Subcutaneous abdominal adipose tissue (tissue), 5 donors: Measurements from ENCODE around the gene THPO.

ENCODE experiments used
- H3K27ac ChIP-seq: one replicate; pipeline ENCODE4 v1.7.0; 2013; ENCODE audit warnings: low read depth, mild to moderate bottlenecking, inconsistent platforms, low read length, moderate library complexity
- H3K27me3 ChIP-seq, 5 donors: one replicate each; pipeline ENCODE4 v1.7.0; 2013; ENCODE audit warnings: low read length in 5 of 5, inconsistent platforms in 1 of 5; ENCODE audit not compliant: control insufficient read depth in 5 of 5, insufficient read depth in 4 of 5
- H3K36me3 ChIP-seq, 5 donors: one replicate each; pipeline ENCODE4 v1.7.0; 2013; ENCODE audit warnings: low read length in 5 of 5; ENCODE audit not compliant: control insufficient read depth in 5 of 5, insufficient read depth in 5 of 5
- H3K4me1 ChIP-seq, 5 donors: one replicate each; pipeline ENCODE4 v1.7.0; 2013; ENCODE audit warnings: low read length in 5 of 5, mild to moderate bottlenecking in 3 of 5, moderate library complexity in 1 of 5; ENCODE audit not compliant: control insufficient read depth in 5 of 5, insufficient read depth in 5 of 5
- H3K4me3 ChIP-seq, 5 donors: one replicate each; pipeline ENCODE4 v1.7.0; 2013; ENCODE audit warnings: low read length in 5 of 5, low read depth in 1 of 5
- H3K9ac ChIP-seq, 5 donors: one replicate each; pipeline ENCODE4 v1.7.0; 2013; ENCODE audit warnings: low read length in 5 of 5, mild to moderate bottlenecking in 4 of 5, moderate library complexity in 3 of 5
- H3K9me3 ChIP-seq, 5 donors: one replicate each; pipeline ENCODE4 v1.7.0; 2013; ENCODE audit warnings: low read length in 5 of 5; ENCODE audit not compliant: control insufficient read depth in 5 of 5
- donor health status: healthy.
- donor health status: healthy.
- donor health status: healthy.
- donor health status: healthy.
- donor health status: healthy.

The THPO gene

DNA sequence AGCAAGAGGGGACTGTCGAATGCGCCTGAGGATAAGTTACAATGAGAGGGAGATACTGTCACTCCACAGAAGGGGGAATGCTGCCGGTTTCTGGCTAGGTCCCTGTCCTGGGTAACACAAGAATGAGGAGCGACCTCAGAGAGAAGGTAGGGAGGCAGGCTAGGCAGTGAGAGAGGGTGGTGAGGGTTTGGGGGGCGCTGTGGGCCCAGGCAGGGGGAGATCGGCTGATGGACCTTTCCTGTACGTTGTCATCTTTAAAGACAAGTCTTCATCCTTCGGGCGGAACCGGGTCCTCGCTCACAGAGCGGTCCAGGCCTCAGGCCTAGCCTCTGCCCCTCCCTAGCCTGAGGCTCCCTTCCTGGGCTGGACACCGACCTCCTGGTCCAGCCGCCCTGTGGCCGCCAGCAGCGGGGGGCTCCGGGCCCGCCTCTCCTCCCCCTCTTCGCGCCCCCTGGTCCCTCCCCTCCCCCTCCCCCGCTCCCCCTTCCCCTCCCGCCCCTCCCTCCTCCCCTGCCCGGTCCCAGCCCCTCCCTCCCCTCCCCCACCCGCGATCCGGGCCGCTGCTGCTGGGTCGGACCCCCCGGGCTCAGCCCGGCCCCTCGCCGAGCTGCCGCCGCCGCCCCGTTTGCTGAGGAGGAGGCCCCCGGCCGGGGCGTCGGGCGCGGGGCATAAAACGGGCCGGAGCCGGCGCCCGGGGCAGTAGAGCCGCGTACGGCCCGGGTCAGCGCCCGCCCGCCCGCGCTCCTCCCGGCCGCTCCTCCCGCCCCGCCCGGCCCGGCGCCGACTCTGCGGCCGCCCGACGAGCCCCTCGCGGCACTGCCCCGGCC is 1.6 kb upstream of the THPO start, which contains the start of gene CHRD:
TSS of gene CHRD (plus strand) at position 697 of the 827 bp plus-strand sequence. CDS start 265 bp downstream, outside the sequence.
- H3K9me3 ChIP-seq: no peaks in the 10 kb centered on the region
- peak within 1 kb of the TSS in 3 of 5 donors; percentile 57 to 65 (median 64) for H3K9ac ChIP-seq
- H3K27ac ChIP-seq: peak within 1 kb of the TSS; percentile 73
- peaks cover 0 to 21% (median 5%) of the 10 kb centered on the region in 5 donors for H3K27me3 ChIP-seq
- H3K4me1 ChIP-seq: peaks cover 0 to 41% (median 38%) of the 10 kb centered on the region in 5 donors
- H3K36me3 ChIP-seq: peaks cover 0 to 16% (median 7%) of the 10 kb centered on the region in 5 donors
- H3K4me3 ChIP-seq: peak within 1 kb of the TSS; percentile 35 to 66 (median 59)

DNA sequence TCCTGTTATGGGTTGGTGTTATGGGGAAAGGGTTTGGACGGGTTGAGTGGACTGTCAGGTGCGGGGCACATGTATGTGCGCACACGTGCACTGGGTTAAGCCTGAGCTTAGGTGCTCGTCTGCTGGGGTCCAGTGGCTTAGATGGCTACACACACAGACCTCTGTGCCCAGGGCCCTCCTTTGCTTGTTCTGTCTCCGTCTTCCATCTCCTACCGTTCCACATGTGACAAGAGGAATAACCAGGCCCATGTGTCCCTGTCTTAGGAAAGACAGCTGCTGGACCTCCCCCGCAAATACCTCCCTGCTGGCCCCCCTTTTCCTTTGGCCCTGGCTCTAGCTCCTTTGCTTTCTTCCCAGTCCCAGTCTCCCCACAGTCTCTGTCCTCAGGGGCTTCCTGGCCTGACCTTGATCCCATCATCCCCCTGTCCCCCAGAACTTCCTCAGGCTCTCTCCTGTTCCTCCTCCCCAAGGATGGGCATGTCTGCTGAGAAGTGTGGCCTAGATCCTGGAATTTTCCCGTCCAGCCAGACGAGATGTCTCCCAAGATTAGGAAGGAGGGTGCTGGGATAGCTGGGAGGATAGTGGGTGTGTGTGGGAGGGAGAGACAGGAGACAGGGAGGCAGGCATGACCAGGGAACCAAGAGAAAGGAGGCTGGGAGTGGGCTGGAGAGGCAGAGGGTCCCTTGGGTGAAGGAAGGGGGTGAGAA is 797 bp upstream of the THPO start:
- Histone ChIP-seq H3K36me3 (peaks cover 0 to 16% (median 7%) of the 10 kb centered on the region in 5 donors), H3K9me3 (no peaks in the 10 kb centered on the region), H3K4me3 (peak overlapping the region in 3 of 5 donors; percentile 31 to 48 (median 39)), H3K4me1 (peaks cover 0 to 41% (median 38%) of the 10 kb centered on the region in 5 donors), H3K27me3 (peaks cover 0 to 21% (median 5%) of the 10 kb centered on the region in 5 donors), H3K9ac (peak overlapping the region in 3 of 5 donors; percentile 57 to 65 (median 64)), H3K27ac (peak overlapping the region; percentile 73)

DNA sequence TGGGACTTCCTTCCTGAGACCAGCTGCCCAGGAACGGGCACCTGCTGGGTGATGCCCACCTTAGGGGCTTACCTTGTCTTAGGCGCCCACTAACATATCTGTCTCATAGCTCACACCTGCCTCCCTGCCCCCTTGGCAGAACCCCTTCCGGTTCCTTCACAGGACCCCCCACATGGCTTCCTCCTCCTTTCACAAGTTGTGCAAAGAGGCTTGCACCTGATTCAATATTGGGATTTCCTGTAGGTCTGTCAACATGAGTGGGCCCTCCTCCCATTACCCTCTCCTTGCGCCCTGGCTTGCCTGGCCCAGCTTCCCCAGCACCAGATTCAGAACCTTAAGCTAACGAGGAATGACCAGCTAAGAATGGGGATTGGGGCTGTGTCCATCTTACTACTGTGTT is 633 bp downstream of the THPO start:
- Histone ChIP-seq H3K9me3 (no peaks in the 10 kb centered on the region), H3K27me3 (peaks cover 0 to 21% (median 5%) of the 10 kb centered on the region in 5 donors), H3K9ac (peak overlapping the region in 2 of 5 donors; percentile 7 to 16), H3K4me1 (peaks cover 3 to 48% (median 38%) of the 10 kb centered on the region in 5 donors), H3K27ac (no peak overlapping the region), H3K36me3 (peaks cover 0 to 5% (median 0%) of the 10 kb centered on the region in 5 donors), H3K4me3 (no peak overlapping the region)

DNA sequence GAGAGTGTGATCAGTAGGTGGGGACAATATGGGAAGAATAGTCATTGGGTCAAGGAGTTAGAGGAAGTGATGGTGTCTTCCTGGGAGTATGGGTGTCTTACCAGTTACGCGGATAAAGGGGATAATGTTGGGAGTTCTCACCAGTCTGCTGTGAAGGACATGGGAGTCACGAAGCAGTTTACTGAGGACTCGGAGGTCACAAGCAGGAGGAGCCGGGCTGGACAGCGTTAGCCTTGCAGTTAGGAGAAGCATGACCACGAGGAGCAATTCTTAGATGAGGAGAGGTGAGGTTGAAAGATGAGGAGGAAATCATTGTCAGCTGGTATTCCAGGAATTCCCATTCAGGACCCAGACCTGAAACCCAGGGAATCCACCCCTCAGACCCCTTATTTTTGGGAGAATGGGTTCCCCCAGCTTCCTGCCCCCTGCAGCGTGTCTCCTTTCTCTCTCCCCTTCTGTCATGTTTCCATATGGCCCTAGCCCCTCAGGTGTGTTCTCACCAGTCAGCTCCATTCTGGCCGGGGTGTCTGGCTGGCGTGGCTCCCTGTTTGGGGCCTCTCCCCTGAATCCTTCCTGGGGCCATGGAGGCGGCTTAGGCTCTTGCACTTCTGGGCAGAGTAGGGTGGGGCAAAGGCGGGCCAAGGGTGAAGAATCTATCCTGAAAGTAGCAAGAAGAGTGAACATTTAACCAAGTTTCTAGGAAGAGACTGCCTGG is 2.1 kb downstream of the THPO start:
- no peak overlapping the region for H3K27ac ChIP-seq
- H3K9me3 ChIP-seq: no peaks in the 10 kb centered on the region
- no peaks in the 10 kb centered on the region for H3K36me3 ChIP-seq
- no peak overlapping the region for H3K4me3 ChIP-seq
- H3K9ac ChIP-seq: no peak overlapping the region
- peaks cover 0 to 14% (median 5%) of the 10 kb centered on the region in 5 donors for H3K27me3 ChIP-seq
- H3K4me1 ChIP-seq: peaks cover 3 to 38% (median 34%) of the 10 kb centered on the region in 5 donors

DNA sequence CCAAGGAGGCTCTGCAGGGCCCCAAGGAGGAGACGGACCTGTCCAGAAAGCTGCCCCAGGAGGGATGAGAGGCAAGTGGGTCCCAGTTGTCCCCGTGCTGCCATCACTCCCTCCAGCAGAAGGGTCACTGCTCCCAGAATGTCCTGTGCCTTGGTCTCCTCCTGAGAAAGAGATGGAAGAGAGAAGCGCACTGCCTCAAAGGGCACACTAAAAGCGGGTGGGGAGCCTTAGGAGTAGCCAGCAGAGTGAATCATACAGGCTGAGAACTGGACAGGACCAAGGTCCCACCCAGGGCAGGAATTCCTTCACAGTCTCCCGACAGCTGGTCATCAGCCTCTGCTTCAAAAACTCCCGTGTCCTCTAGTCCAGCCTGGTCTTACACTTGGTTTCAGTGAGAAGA is 4.6 kb downstream of the THPO start:
- Histone ChIP-seq H3K9ac (no peak overlapping the region), H3K27ac (no peak overlapping the region), H3K36me3 (peaks cover 0 to 6% (median 4%) of the 10 kb centered on the region in 5 donors), H3K4me3 (no peak overlapping the region), H3K9me3 (no peaks in the 10 kb centered on the region), H3K27me3 (peaks cover 0 to 2% (median 0%) of the 10 kb centered on the region in 5 donors), H3K4me1 (peaks cover 3 to 30% (median 28%) of the 10 kb centered on the region in 5 donors)

DNA sequence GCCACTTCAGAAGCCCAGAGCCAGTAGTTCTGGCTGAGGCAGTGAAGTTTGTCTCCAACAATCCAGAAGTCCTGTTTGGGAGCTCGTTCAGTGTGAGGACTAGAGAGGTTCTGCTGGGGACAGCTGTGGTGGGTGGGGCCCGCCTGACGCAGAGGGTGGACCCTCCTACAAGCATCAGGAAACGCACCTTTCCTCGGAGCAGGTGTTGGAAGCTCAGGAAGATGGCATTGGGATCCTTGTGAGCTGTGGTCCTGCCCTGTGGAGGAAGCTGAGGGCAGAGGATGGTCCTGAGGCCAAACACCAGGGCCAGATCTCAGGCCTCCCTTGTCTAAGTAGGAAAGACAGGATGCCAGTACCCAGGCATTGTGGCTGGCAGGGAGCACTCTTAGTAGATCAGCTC is 5.1 kb downstream of the THPO start:
- H3K36me3 ChIP-seq: peaks cover 0 to 11% (median 8%) of the 10 kb centered on the region in 5 donors
- no peaks in the 10 kb centered on the region for H3K9me3 ChIP-seq
- H3K4me1 ChIP-seq: peaks cover 3 to 28% (median 24%) of the 10 kb centered on the region in 5 donors
- no peak overlapping the region for H3K27ac ChIP-seq
- peaks cover 0 to 2% (median 0%) of the 10 kb centered on the region in 5 donors for H3K27me3 ChIP-seq
- no peak overlapping the region for H3K9ac ChIP-seq
- H3K4me3 ChIP-seq: no peak overlapping the region

DNA sequence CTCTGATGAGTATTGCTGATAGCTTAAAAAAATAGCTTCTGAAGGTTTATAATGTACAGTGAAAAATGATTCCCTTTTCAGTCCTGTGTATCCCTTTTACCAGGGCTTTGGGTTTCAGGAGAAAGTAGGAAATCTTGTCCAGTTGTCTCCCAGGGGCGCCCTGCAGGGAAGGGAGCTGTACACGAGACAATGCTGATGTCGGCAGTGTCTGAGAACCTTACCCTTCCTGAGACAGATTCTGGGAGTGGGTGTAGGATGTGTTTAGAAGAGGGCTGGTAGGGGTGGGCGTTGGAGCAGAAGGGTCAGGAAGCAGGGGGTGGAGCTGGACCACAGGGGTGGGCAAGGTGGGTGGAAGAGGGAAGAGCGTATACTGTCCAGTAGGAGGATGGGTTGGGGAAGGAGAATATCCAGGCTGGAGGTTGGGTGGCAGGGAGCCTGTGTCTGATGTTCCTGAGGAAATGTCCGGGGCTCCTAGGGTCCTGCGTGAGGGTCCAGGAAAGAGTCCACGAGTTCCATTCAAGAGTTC is 5.6 kb downstream of the THPO start:
- Histone ChIP-seq H3K4me1 (peaks cover 3 to 23% (median 18%) of the 10 kb centered on the region in 5 donors), H3K9me3 (no peaks in the 10 kb centered on the region), H3K4me3 (no peak overlapping the region), H3K9ac (no peak overlapping the region), H3K27ac (no peak overlapping the region), H3K36me3 (peaks cover 0 to 15% (median 11%) of the 10 kb centered on the region in 5 donors), H3K27me3 (peaks cover 0 to under 1% (median 0%) of the 10 kb centered on the region in 5 donors)

DNA sequence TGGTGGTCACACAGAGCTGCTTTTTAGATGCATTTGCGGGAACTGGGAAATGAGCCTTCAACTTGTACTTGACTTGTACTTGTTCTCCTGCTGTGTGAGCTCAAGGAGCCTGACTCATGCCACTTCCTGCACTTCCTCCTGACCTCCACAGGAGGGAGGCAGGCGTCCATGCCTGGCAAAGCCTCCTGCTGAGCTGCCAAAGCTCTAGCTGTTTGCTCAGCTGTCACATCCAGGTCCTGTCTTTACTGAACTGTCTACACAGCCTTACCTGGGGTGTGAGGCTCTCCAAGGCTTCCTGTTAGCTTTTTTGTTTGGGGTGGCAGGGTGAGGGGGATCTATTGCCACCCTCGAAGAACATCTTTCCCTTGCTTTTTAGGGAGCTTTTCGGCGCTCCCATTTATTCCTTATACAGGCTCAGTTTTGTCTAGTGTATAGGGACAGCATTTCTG is 6.4 kb downstream of the THPO start:
- Histone ChIP-seq H3K4me3 (no peak overlapping the region), H3K9me3 (no peaks in the 10 kb centered on the region), H3K9ac (no peak overlapping the region), H3K4me1 (peaks cover 3 to 21% (median 16%) of the 10 kb centered on the region in 5 donors), H3K36me3 (peaks cover 2 to 19% (median 15%) of the 10 kb centered on the region in 5 donors), H3K27me3 (no peaks in the 10 kb centered on the region), H3K27ac (no peak overlapping the region)

DNA sequence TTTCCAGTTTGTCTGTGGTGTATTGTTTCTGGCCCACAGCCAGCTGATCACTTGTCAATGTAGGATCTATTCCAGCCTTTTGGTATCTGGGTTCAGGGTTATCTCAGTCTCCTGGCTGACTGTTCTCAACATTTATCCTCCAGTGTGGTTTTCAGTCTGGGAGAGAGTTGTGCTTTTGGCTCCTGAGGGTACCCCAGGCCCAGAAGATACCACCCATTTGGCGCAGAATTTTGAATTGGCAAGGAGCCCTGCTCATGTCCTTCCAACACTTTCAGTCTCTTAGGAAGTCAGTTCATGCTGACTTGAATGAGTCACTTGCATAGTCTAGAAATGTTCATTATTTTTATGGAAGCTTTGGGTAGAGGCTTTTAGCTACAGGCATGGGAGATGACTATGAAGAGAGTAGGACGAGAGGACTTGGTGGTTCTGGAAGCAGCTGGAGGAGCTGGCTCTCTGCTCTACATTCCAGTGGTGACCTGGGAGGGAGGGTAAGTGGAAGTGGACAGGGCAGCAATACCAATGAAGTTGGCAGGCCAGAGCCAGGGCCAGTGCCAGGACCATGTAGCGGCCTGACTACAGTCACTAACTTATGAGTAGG is 9.3 kb downstream of the THPO start:
- Histone ChIP-seq H3K4me1 (peaks cover 3 to 30% (median 23%) of the 10 kb centered on the region in 5 donors), H3K27me3 (no peaks in the 10 kb centered on the region), H3K4me3 (no peak overlapping the region), H3K9me3 (no peaks in the 10 kb centered on the region), H3K27ac (peak overlapping the region; percentile 74), H3K9ac (peak overlapping the region in 2 of 5 donors; percentile 30 to 31), H3K36me3 (peaks cover 7 to 30% (median 26%) of the 10 kb centered on the region in 5 donors)
